Muscle of leg (tissue), 11 donors: ENCODE results near the gene WDR46. TPM values are rescaled to one million over a fixed set of nuclear protein-coding genes. Genes with fewer than 3 reads are reported as not detected.
A peak's percentile ranks its signal among the peaks of the same experiment; 100 is the strongest.
"Not testable (repeated sequence)": the region's sequence is repeated elsewhere in the genome, so short reads cannot be mapped to it uniquely, and the experiment has no call there.

Experiments
- DNase-seq: peaks from one replicate; pipeline ENCODE4 v3.0.0; 2013
- H3K27ac ChIP-seq: one replicate; pipeline ENCODE4 v1.5.1; 2013; ENCODE audit warnings: mild to moderate bottlenecking, low read length, control low read depth
- H3K27me3 ChIP-seq: one replicate; pipeline ENCODE4 v1.6.1; 2013; ENCODE audit warnings: low read length; ENCODE audit not compliant: control insufficient read depth, insufficient read depth
- H3K36me3 ChIP-seq: one replicate; pipeline ENCODE4 v1.6.1; 2013; ENCODE audit warnings: low read length; ENCODE audit not compliant: control insufficient read depth, insufficient read depth
- H3K4me1 ChIP-seq: one replicate; pipeline ENCODE4 v1.6.1; 2013; ENCODE audit warnings: low read length; ENCODE audit not compliant: control insufficient read depth, insufficient read depth
- H3K4me3 ChIP-seq: one replicate; pipeline ENCODE4 v1.5.1; 2013; ENCODE audit warnings: low read length, control low read depth
- H3K9me3 ChIP-seq: replicated peaks from 2 replicates; pipeline ENCODE4 v1.6.1; 2013; ENCODE audit warnings: low read depth, low read length; ENCODE audit not compliant: control insufficient read depth
- WGBS: methylation state at CpG from one replicate; pipeline ENCODE4 v1.1.5; 2013; ENCODE audit warnings: missing lambda C conversion rate; ENCODE audit not compliant: insufficient coverage; 5-methylcytosine and 5-hydroxymethylcytosine counted together
- polyA plus RNA-seq, 8 donors: library from polyadenylated mRNA; unstranded; fragments of 120-200 nt; gene quantifications; one replicate each; pipeline versions ENCODE4 v1.2.1 to v1.2.3, GENCODE V29; 2013; ENCODE audit warnings: inconsistent platforms in 1 of 8, low replicate concordance in 1 of 8; ENCODE audit not compliant: insufficient read length in 8 of 8, insufficient read depth in 1 of 8
- total RNA-seq: library from RNA; stranded (reverse); fragments of 120-200 nt; gene quantifications from one replicate; pipeline ENCODE4 v1.2.4, GENCODE V29; 2013

The WDR46 gene
- total and polyA plus RNA-seq, 9 donors = 50.1 to 81.5 (median 73.5) TPM

- Histone ChIP-seq H3K9me3 (no peaks in the 10 kb centered on the region), H3K27me3 (no peaks in the 10 kb centered on the region), H3K4me1 (peaks cover 15% of the 10 kb centered on the region), H3K4me3 (peak overlapping the region; percentile 94), H3K27ac (peak overlapping the region; percentile 77), H3K36me3 (peaks cover 62% of the 10 kb centered on the region)
- no peak for DNase-seq
- WGBS = 17% methylated on average over 8 of the region's 21 CpGs
Measured at GRCh38 chr6:33288141-33288920, 708 bp downstream of the WDR46 start.

- H3K27me3 ChIP-seq = no peaks in the 10 kb centered on the region
- peaks cover 15% of the 10 kb centered on the region for H3K4me1 ChIP-seq
- peaks cover 64% of the 10 kb centered on the region for H3K36me3 ChIP-seq
- H3K9me3 ChIP-seq = no peaks in the 10 kb centered on the region
- no peak overlapping the region for H3K27ac ChIP-seq
- H3K4me3 ChIP-seq = no peak overlapping the region
- WGBS = 89% methylated on average over 18 of the region's 22 CpGs
- no peak for DNase-seq
Measured at GRCh38 chr6:33286946-33287914, 1.8 kb downstream of the WDR46 start.

GRCh38 chr6:33285214-33285613 lies 3.8 kb downstream of the WDR46 start:
- WGBS = no CpG with 5 or more reads among the region's 4 CpGs
- not testable (repeated sequence) for H3K4me3 ChIP-seq, H3K27ac ChIP-seq, DNase-seq, H3K27me3 ChIP-seq, H3K9me3 ChIP-seq
- peaks cover 13% of the 10 kb centered on the region for H3K4me1 ChIP-seq
- H3K36me3 ChIP-seq = peaks cover 57% of the 10 kb centered on the region

- Histone ChIP-seq H3K27ac (no peak overlapping the region), H3K27me3 (no peaks in the 10 kb centered on the region), H3K4me3 (no peak overlapping the region), H3K9me3 (no peaks in the 10 kb centered on the region), H3K36me3 (peaks cover 67% of the 10 kb centered on the region), H3K4me1 (peaks cover 17% of the 10 kb centered on the region)
- WGBS = 92% methylated on average over 6 of the region's 6 CpGs
- DNase-seq = no peak
Measured at GRCh38 chr6:33280539-33280938, 8.5 kb downstream of the WDR46 start.

- H3K4me1 ChIP-seq = peaks cover 20% of the 10 kb centered on the region
- DNase-seq = no peak
- H3K36me3 ChIP-seq = peaks cover 72% of the 10 kb centered on the region
- H3K27me3 ChIP-seq = no peaks in the 10 kb centered on the region
- no peak overlapping the region for H3K4me3 ChIP-seq
- H3K27ac ChIP-seq = no peak overlapping the region
- 0% methylated on average over 2 of the region's 5 CpGs for whole genome bisulfite sequencing
- no peaks in the 10 kb centered on the region for H3K9me3 ChIP-seq
Measured at GRCh38 chr6:33279971-33280511, 9.0 kb downstream of the WDR46 start.

GRCh38 chr6:33279257-33279695 lies 9.8 kb downstream of the WDR46 start:
- Histone ChIP-seq H3K9me3 (no peaks in the 10 kb centered on the region), H3K4me1 (peaks cover 27% of the 10 kb centered on the region), H3K4me3 (no peak overlapping the region), H3K36me3 (peaks cover 73% of the 10 kb centered on the region), H3K27ac (no peak overlapping the region), H3K27me3 (no peaks in the 10 kb centered on the region)
- no peak for DNase-seq
- WGBS = 73% methylated on average over 7 of the region's 13 CpGs

GRCh38 chr6:33278810-33279209 lies 10.2 kb downstream of the WDR46 start:
- H3K36me3 ChIP-seq = peaks cover 73% of the 10 kb centered on the region
- peaks cover 32% of the 10 kb centered on the region for H3K4me1 ChIP-seq
- WGBS = no CpG with 5 or more reads among the region's 3 CpGs
- H3K27ac ChIP-seq = no peak overlapping the region
- H3K27me3 ChIP-seq = no peaks in the 10 kb centered on the region
- no peaks in the 10 kb centered on the region for H3K9me3 ChIP-seq
- DNase-seq = no peak
- no peak overlapping the region for H3K4me3 ChIP-seq

- no peak for DNase-seq
- Histone ChIP-seq H3K27me3 (no peaks in the 10 kb centered on the region), H3K9me3 (no peaks in the 10 kb centered on the region), H3K27ac (no peak overlapping the region), H3K4me3 (no peak overlapping the region), H3K4me1 (peaks cover 36% of the 10 kb centered on the region), H3K36me3 (peaks cover 73% of the 10 kb centered on the region)
- WGBS = 36% methylated on average over 2 of the region's 9 CpGs
Measured at GRCh38 chr6:33278392-33278741, 10.7 kb downstream of the WDR46 start.

- H3K4me1 ChIP-seq = peaks cover 41% of the 10 kb centered on the region
- H3K27ac ChIP-seq = peak overlapping the region; percentile 89
- no peaks in the 10 kb centered on the region for H3K9me3 ChIP-seq
- H3K4me3 ChIP-seq = peak overlapping the region; percentile 62
- no peaks in the 10 kb centered on the region for H3K27me3 ChIP-seq
- no peak for DNase-seq
- 40% methylated on average over 30 of the region's 39 CpGs for WGBS
- H3K36me3 ChIP-seq = peaks cover 74% of the 10 kb centered on the region
Measured at GRCh38 chr6:33277663-33278391, 11.2 kb downstream of the WDR46 start.
